ENCODE results near the gene HSPE1. TPM values are rescaled to one million over a fixed set of nuclear protein-coding genes. Genes with fewer than 3 reads are reported as not detected.

HSPE1 gene
- total and polyA plus RNA-seq, 2 of the 8 experiments (the other 6 are each of a cell fraction or from before 2014, with no cell fraction given): 206 to 377 TPM

DNA sequence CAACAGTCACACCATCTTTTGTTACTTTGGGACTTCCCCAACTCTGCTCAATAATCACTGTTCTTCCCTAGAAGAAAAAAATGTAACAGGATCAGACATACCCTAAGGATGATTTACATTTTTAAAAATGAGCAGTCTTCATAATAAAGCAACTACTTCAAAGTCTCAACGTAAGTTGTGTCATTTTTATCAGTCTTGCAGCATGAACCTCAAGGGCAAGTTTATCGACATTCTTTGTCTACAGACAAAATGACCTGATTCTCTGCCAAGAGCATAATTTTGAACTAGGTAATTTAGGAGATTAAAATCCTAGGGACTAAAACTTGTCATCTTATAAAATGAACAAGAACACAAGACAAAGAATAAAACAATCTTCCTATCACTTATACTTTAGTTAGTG, 2.9 kb upstream of the HSPE1 start:
- no peak overlapping the region for H2BK15ac ChIP-seq (ENCODE audit: low read length)
- H3K4me1 ChIP-seq (replicated peaks in 1 of 4; ENCODE audit: control insufficient read depth in 3 of 4, insufficient read depth in 4 of 4, low read length in 3 of 4): peaks cover 2 to 6% (median 4%) of the 10 kb centered on the region in 4 experiments; a peak in 5 of 7 replicates
- no peak overlapping the region for H4K8ac ChIP-seq (ENCODE audit: extremely low read depth, insufficient read depth, low read length)
- peak overlapping the region in 3 of 4 experiments; percentile 86 to 94 (median 94); a peak in 7 of 8 replicates for H3K4me3 ChIP-seq (ENCODE audit: extremely low read depth in 1 of 4, insufficient read depth in 2 of 4, low read depth in 3 of 4, low read length in 4 of 4)
- ChIA-PET CTCF (ENCODE audit: partially characterized antibody) (no interaction called here), POLR2A (ENCODE audit: partially characterized antibody) (interaction anchor here (1.2 to 15.2 kb wide), 8 partner anchors 9 to 73 kb away, joined by 4 to 270 read pairs (median 18); partner anchors contain the start of genes MOB4 and SF3B1)
- FAIRE-seq (no peak), DNase-seq (ENCODE audit: low read depth in 1 of 2, low spot score in 2 of 2) (no peak)
- 86% methylated on average over 2 of the region's 2 CpGs; no CpG with 5 or more reads in 1 of the 2 experiments for whole genome bisulfite sequencing, 2 experiments (ENCODE audit: extremely low coverage in 1 of 2, insufficient coverage in 1 of 2, insufficient read length in 1 of 2, insufficient replicate concordance in 2 of 2, low coverage in 1 of 2, low lambda C conversion rate in 2 of 2, missing lambda C conversion rate in 1 of 2)
- H3K79me2 ChIP-seq (ENCODE audit: control insufficient read depth in 1 of 2, insufficient read depth in 2 of 2, low read length in 2 of 2): peaks cover 50 to 83% of the 10 kb centered on the region in 2 experiments
- H3K27me3 ChIP-seq (replicated peaks in 1 of 4; ENCODE audit: control insufficient read depth in 3 of 4, extremely low read depth in 1 of 4, insufficient read depth in 3 of 4, low read length in 3 of 4): no peaks in the 10 kb centered on the region
- no peak overlapping the region for H2BK120ac ChIP-seq (replicated peaks; ENCODE audit: low read depth, low read length)
- no peak overlapping the region for H4K5ac ChIP-seq (ENCODE audit: insufficient read length, low read depth, low read length)
- no peak overlapping the region for H3K4ac ChIP-seq (replicated peaks; ENCODE audit: insufficient read length, low read depth, low read length)
- H3K79me1 ChIP-seq (ENCODE audit: low read depth, low read length): 0 out of 2 replicates have a peak, but pooled peaks cover 2% of the 10 kb centered on the region
- H3K36me3 ChIP-seq (ENCODE audit: control insufficient read depth in 2 of 4, insufficient read depth in 4 of 4, low read length in 3 of 4): peaks cover 27 to 76% (median 56%) of the 10 kb centered on the region in 4 experiments
- H2BK5ac ChIP-seq (ENCODE audit: low read depth, low read length): no peak overlapping the region
- no peak overlapping the region for H2AK5ac ChIP-seq (ENCODE audit: low read depth, low read length)
- H2BK20ac ChIP-seq (ENCODE audit: low read length): no peak overlapping the region
- peaks cover 4% of the 10 kb centered on the region; the same call in 1 of the 2 replicates for H3K23me2 ChIP-seq (ENCODE audit: low read depth, low read length)
- H3K23ac ChIP-seq (ENCODE audit: insufficient read length): no peak overlapping the region
- no peaks in the 10 kb centered on the region for H3K9me3 ChIP-seq (ENCODE audit: insufficient read depth in 2 of 2, low read depth in 1 of 2, low read length in 1 of 2)
- no peak overlapping the region for H3K27ac ChIP-seq (ENCODE audit: low read depth, low read length)
- TF ChIP-seq JUND (IDR thresholded peaks at IDR 0.05; ENCODE audit: low read length) (no peak), CTBP2 (IDR thresholded peaks at IDR 0.05; ENCODE audit: borderline replicate concordance, insufficient read depth, insufficient read length, low read length) (no peak), SIN3A (conservative IDR thresholded peaks at IDR 0.05 in 1 of 2, IDR thresholded peaks at IDR 0.05 in 1 of 2; ENCODE audit: low read depth in 1 of 2, low read length in 2 of 2) (no peak), HDAC2 (IDR thresholded peaks at IDR 0.05; ENCODE audit: borderline replicate concordance in 1 of 2, low read depth in 2 of 2, low read length in 2 of 2) (no peak), GABPA (IDR thresholded peaks at IDR 0.05; ENCODE audit: borderline replicate concordance, insufficient read depth, low read length) (no peak), SP4 (IDR thresholded peaks at IDR 0.05; ENCODE audit: low read length) (no peak)
- H4K91ac ChIP-seq (replicated peaks; ENCODE audit: insufficient read length, low read length): no peak overlapping the region
- no peak overlapping the region for H3K18ac ChIP-seq (ENCODE audit: extremely low read depth, low read length)
- H3K4me2 ChIP-seq (ENCODE audit: insufficient read depth in 1 of 2, low read depth in 2 of 2, low read length in 2 of 2): peak overlapping the region; percentile 61 to 66; a peak in 3 of 4 replicates
- H3K9ac ChIP-seq (replicated peaks in 1 of 4; ENCODE audit: extremely low read depth in 1 of 4, low read depth in 3 of 4, low read length in 3 of 4): no peak overlapping the region; a peak in 1 of 7 replicates
- no peak overlapping the region for H2BK12ac ChIP-seq (ENCODE audit: low read depth, low read length)
- H4K20me1 ChIP-seq (replicated peaks in 1 of 2; ENCODE audit: control insufficient read depth in 1 of 2, insufficient read depth in 2 of 2, low read length in 2 of 2): peaks cover 11 to 17% of the 10 kb centered on the region in 2 experiments
- H3K14ac ChIP-seq (ENCODE audit: insufficient read length): no peak overlapping the region
- no peak overlapping the region for H2AFZ ChIP-seq (ENCODE audit: low read length)
- H3K56ac ChIP-seq (replicated peaks; ENCODE audit: insufficient read length, low read depth, low read length): no peak overlapping the region
